Neutrophil (primary cell): ENCODE measurements around the gene ESPNL.

Experiments used
- H3K27ac ChIP-seq: fragments of 200-600 bp; sonication (generic); 2 replicates; pipeline ENCODE4 v1.5.1; 2016; ENCODE audit warnings: mild to moderate bottlenecking, moderate library complexity
- H3K27me3 ChIP-seq: fragments of 200-600 bp; sonication (generic); 2 replicates; pipeline ENCODE4 v1.6.0; 2016; ENCODE audit warnings: mild to moderate bottlenecking
- H3K36me3 ChIP-seq: fragments of 200-600 bp; sonication (generic); 2 replicates; pipeline ENCODE4 v1.5.1; 2017
- H3K4me1 ChIP-seq, 2 experiments: fragments of 200-600 bp in 1 of 2; sonication (generic) in 1 of 2; 1 replicate in 1 of 2; 2 replicates in 1 of 2; pipeline versions ENCODE4 v1.5.1 to v1.6.1; 2013 to 2016; ENCODE audit warnings: low read depth in 1 of 2, low read length in 1 of 2, mild to moderate bottlenecking in 1 of 2, moderate library complexity in 1 of 2; ENCODE audit not compliant: control insufficient read depth in 1 of 2, insufficient read depth in 1 of 2
- H3K4me3 ChIP-seq, 2 experiments: fragments of 200-600 bp in 1 of 2; sonication (generic) in 1 of 2; 1 replicate in 1 of 2; 2 replicates in 1 of 2; pipeline ENCODE4 v1.5.1; 2013 to 2016; ENCODE audit warnings: low read depth in 1 of 2, low read length in 1 of 2, mild to moderate bottlenecking in 1 of 2, moderate library complexity in 1 of 2
- H3K9me3 ChIP-seq: fragments of 200-600 bp; sonication (generic); 2 replicates; pipeline ENCODE4 v1.5.1; 2016
- CTCF ChIP-seq: fragments of 200-600 bp; sonication (generic); IDR thresholded peaks from 2 replicates; pipeline ENCODE4 v1.5.1; 2016; ENCODE audit warnings: antibody characterized with exemption

ESPNL gene

GRCh38 chr2:238125127-238125885 lies 25.2 kb downstream of the ESPNL start:
- Histone ChIP-seq H3K4me1 (no peaks in the 10 kb centered on the region), H3K9me3 (no peaks in the 10 kb centered on the region), H3K4me3 (no peak overlapping the region), H3K27me3 (peaks cover 17% of the 10 kb centered on the region), H3K27ac (no peak overlapping the region), H3K36me3 (no peaks in the 10 kb centered on the region)
- TF ChIP-seq CTCF: no peak

- Histone ChIP-seq H3K36me3 (no peaks in the 10 kb centered on the region), H3K9me3 (no peaks in the 10 kb centered on the region), H3K27ac (no peak overlapping the region), H3K27me3 (peaks cover 12% of the 10 kb centered on the region), H3K4me3 (no peak overlapping the region), H3K4me1 (no peaks in the 10 kb centered on the region)
- TF ChIP-seq CTCF: no peak
Observed at GRCh38 chr2:238126338-238126737, 26.2 kb downstream of the ESPNL start.

GRCh38 chr2:238126775-238127164 lies 26.6 kb downstream of the ESPNL start:
- peaks cover 12% of the 10 kb centered on the region for H3K27me3 ChIP-seq
- H3K4me3 ChIP-seq: no peak overlapping the region

GRCh38 chr2:238127165-238128060 lies 27.3 kb downstream of the ESPNL start:
- no peak overlapping the region for H3K4me3 ChIP-seq
- no peaks in the 10 kb centered on the region for H3K36me3 ChIP-seq
- no peaks in the 10 kb centered on the region for H3K4me1 ChIP-seq
- H3K27ac ChIP-seq: no peak overlapping the region
- no peaks in the 10 kb centered on the region for H3K9me3 ChIP-seq
- no peak for TF ChIP-seq CTCF
- peaks cover 12% of the 10 kb centered on the region for H3K27me3 ChIP-seq

More at GRCh38 chr2:238126775-238127164, 26.6 kb downstream of the ESPNL start:
- Histone ChIP-seq H3K4me1 (no peaks in the 10 kb centered on the region), H3K9me3 (no peaks in the 10 kb centered on the region), H3K36me3 (no peaks in the 10 kb centered on the region), H3K27ac (no peak overlapping the region)
- no peak for TF ChIP-seq CTCF

GRCh38 chr2:238128061-238128440 lies 27.9 kb downstream of the ESPNL start:
- no peaks in the 10 kb centered on the region for H3K36me3 ChIP-seq
- no peak for TF ChIP-seq CTCF
- H3K4me1 ChIP-seq: no peaks in the 10 kb centered on the region
- no peak overlapping the region for H3K4me3 ChIP-seq
- no peak overlapping the region for H3K27ac ChIP-seq
- H3K27me3 ChIP-seq: peaks cover 12% of the 10 kb centered on the region
- H3K9me3 ChIP-seq: no peaks in the 10 kb centered on the region
